ENCODE results near the gene BPIFB3. TPM values are rescaled to one million over a fixed set of nuclear protein-coding genes. Genes with fewer than 3 reads are reported as not detected.

Gene BPIFB3
- total RNA-seq, 1 experiment from 2014 or later: not detected

GRCh38 chr20:33076662-33077372, 23.1 kb downstream of the BPIFB3 start:
- ATAC-seq (peak; percentile 82), DNase-seq (ENCODE audit: low spot score) (no peak)
- no peak overlapping the region for H3K4me3 Mint-ChIP-seq
- H3K27ac Mint-ChIP-seq: no peak overlapping the region
- no peaks in the 10 kb centered on the region for H3K4me1 Mint-ChIP-seq
- ChIA-PET CTCF (interaction anchor here (1.2 to 1.7 kb wide), 4 partner anchors 9 to 174 kb away, joined by 3 to 8 read pairs (median 4); no protein-coding TSS in a partner anchor), POLR2A (no interaction called here)
- no peaks in the 10 kb centered on the region for H3K36me3 Mint-ChIP-seq
- peaks cover 5% of the 10 kb centered on the region for H3K9me3 Mint-ChIP-seq
- H3K27me3 Mint-ChIP-seq (ENCODE audit: low read depth): no peaks in the 10 kb centered on the region; the same call in 1 of the 2 replicates
- no peak for TF ChIP-seq ZNF396 (CRISPR knock-in tag; IDR thresholded peaks at IDR 0.05; ENCODE audit: borderline replicate concordance)
- no peak for TF ChIP-seq ZNF423 (CRISPR knock-in tag; IDR thresholded peaks at IDR 0.05)
- TF ChIP-seq, protein P1, sequence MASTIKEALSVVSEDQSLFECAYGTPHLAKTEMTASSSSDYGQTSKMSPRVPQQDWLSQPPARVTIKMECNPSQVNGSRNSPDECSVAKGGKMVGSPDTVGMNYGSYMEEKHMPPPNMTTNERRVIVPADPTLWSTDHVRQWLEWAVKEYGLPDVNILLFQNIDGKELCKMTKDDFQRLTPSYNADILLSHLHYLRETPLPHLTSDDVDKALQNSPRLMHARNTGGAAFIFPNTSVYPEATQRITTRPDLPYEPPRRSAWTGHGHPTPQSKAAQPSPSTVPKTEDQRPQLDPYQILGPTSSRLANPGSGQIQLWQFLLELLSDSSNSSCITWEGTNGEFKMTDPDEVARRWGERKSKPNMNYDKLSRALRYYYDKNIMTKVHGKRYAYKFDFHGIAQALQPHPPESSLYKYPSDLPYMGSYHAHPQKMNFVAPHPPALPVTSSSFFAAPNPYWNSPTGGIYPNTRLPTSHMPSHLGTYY (CRISPR knock-in tag; IDR thresholded peaks at IDR 0.05): no peak
- no peak for TF ChIP-seq MLX (CRISPR knock-in tag; IDR thresholded peaks at IDR 0.05)
- no peak for TF ChIP-seq E2F5 (CRISPR knock-in tag; IDR thresholded peaks at IDR 0.05)
- TF ChIP-seq, protein P2, sequence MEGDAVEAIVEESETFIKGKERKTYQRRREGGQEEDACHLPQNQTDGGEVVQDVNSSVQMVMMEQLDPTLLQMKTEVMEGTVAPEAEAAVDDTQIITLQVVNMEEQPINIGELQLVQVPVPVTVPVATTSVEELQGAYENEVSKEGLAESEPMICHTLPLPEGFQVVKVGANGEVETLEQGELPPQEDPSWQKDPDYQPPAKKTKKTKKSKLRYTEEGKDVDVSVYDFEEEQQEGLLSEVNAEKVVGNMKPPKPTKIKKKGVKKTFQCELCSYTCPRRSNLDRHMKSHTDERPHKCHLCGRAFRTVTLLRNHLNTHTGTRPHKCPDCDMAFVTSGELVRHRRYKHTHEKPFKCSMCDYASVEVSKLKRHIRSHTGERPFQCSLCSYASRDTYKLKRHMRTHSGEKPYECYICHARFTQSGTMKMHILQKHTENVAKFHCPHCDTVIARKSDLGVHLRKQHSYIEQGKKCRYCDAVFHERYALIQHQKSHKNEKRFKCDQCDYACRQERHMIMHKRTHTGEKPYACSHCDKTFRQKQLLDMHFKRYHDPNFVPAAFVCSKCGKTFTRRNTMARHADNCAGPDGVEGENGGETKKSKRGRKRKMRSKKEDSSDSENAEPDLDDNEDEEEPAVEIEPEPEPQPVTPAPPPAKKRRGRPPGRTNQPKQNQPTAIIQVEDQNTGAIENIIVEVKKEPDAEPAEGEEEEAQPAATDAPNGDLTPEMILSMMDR (IDR thresholded peaks at IDR 0.05): peak; percentile 47
- TF ChIP-seq ZNF263 (CRISPR knock-in tag; IDR thresholded peaks at IDR 0.05; ENCODE audit: low read depth): no peak
- TF ChIP-seq USF1 (CRISPR knock-in tag; IDR thresholded peaks at IDR 0.05): no peak

DNA sequence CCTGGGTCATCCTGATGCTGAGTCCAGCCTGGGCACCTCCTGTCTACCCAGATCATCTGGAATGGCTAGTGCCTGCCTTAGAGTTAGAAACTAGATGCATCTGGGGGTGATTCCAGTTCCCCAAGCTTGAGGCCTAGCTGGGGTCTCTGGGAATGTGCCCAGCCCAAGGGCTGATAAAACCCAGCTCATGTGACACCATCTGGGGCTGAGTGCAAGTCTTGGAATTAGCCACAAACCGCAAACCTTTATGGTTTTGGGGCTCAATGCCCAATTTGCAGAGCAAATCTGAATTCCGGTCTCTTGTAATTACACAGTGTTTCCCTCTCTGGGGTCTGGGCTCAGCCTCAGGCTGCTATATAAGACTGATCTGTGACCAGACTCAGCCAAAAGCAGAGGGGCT, 25.6 kb downstream of the BPIFB3 start, which contains the start of gene BPIFB4:
BPIFB4 (plus strand) TSS at position 385 of the 400 bp plus-strand sequence. CDS start 1,884 bp downstream, outside the sequence.
- no peak for ATAC-seq
- CTCF ChIA-PET: interaction anchor here (0.6 kb wide), 1 partner anchor 81 kb away, joined by 3 read pairs; no protein-coding TSS in a partner anchor
- Mint-ChIP-seq H3K4me1 (no peaks in the 10 kb centered on the region), H3K27ac (no peak within 1 kb of the TSS), H3K27me3 (ENCODE audit: low read depth) (no peaks in the 10 kb centered on the region), H3K9me3 (no peaks in the 10 kb centered on the region), H3K4me3 (no peak within 1 kb of the TSS), H3K36me3 (no peaks in the 10 kb centered on the region)
- no peak for DNase-seq (ENCODE audit: low spot score)
- POLR2A ChIA-PET: no interaction called here
- TF ChIP-seq ZNF671 (CRISPR knock-in tag; IDR thresholded peaks at IDR 0.05): no peak
- TF ChIP-seq SMAD4 (CRISPR knock-in tag; IDR thresholded peaks at IDR 0.05): no peak
- TF ChIP-seq KAT7 (CRISPR knock-in tag; IDR thresholded peaks at IDR 0.05; ENCODE audit: borderline replicate concordance): no peak
- no peak for TF ChIP-seq SOX15 (CRISPR knock-in tag; IDR thresholded peaks at IDR 0.05)
- TF ChIP-seq FOXK1 (CRISPR knock-in tag; IDR thresholded peaks at IDR 0.05): no peak
- TF ChIP-seq AFF4 (CRISPR knock-in tag; IDR thresholded peaks at IDR 0.05; ENCODE audit: borderline replicate concordance): no peak
- no peak for TF ChIP-seq NFE2L1 (CRISPR knock-in tag; IDR thresholded peaks at IDR 0.05)
- TF ChIP-seq ARID4B (CRISPR knock-in tag; IDR thresholded peaks at IDR 0.05; ENCODE audit: borderline replicate concordance): no peak
- TF ChIP-seq SMAD3 (CRISPR knock-in tag; IDR thresholded peaks at IDR 0.05; ENCODE audit: borderline replicate concordance): no peak
- no peak for TF ChIP-seq ZNF396 (CRISPR knock-in tag; IDR thresholded peaks at IDR 0.05; ENCODE audit: borderline replicate concordance)
- TF ChIP-seq JUN (CRISPR knock-in tag; IDR thresholded peaks at IDR 0.05): no peak
- no peak for TF ChIP-seq ZNF121 (CRISPR knock-in tag; IDR thresholded peaks at IDR 0.05)
- no peak for TF ChIP-seq ZNF263 (CRISPR knock-in tag; IDR thresholded peaks at IDR 0.05; ENCODE audit: low read depth)

Data from WTC11 (cell line).